Measurements from ENCODE around the gene LARGE1.

The LARGE1 gene

DNA sequence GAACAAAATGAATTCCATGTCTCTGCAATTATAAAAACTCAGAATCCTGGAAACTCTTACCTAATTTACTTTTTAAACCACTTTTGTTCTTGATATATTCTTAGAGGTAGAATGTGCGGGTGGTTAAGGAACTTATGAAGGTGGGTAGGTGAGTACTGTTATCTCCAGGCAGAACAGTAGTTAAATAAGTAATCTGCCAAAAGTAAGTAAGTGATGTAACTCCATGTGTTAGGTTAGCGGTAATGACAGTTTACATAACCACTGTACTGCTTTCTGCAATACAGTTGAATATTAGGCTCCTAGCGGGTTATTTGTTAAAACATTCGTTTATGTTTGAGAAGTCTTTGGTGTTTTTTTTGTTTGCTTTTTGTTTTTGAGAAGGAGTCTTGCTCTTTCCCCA lies 7.1 kb downstream of the LARGE1 start:
- Histone ChIP-seq H3K9me3 (ENCODE audit: insufficient read depth, low read depth, low read length) (no peaks in the 10 kb centered on the region), H3K27me3 (ENCODE audit: insufficient read depth, low read length) (no peaks in the 10 kb centered on the region), H3K4me3 (ENCODE audit: low read length) (no peak overlapping the region), H3K27ac (ENCODE audit: low read depth, low read length) (no peak overlapping the region), H3K9ac (ENCODE audit: low read depth, low read length) (no peak overlapping the region), H3K36me3 (ENCODE audit: insufficient read depth, low read length) (peaks cover 11% of the 10 kb centered on the region; the same call in 1 of the 2 replicates), H3K4me1 (ENCODE audit: insufficient read depth, low read length) (peaks cover 55% of the 10 kb centered on the region)
- WGBS, result 96% methylated on average over 4 of the region's 4 CpGs

DNA sequence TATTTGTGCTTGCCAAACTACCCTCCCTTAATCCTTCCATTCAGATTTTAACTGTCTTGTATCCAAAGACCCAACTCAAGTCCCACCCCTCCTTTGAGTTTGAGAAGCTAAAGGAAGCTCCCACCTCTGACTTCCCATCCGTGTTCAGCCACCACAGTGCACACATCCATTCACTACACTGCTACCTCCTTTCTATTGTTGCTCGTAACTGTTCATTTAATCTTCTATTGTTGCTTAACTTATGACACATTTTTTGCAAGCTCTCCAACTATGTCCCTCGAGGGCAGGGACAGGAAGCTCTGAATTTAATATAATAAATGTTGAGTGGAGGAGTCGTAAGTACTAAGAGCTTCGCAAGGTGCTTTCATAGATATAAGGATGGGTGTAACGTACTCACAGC lies 10.4 kb downstream of the LARGE1 start:
- Histone ChIP-seq H3K36me3 (ENCODE audit: insufficient read depth, low read length) (peaks cover 15% of the 10 kb centered on the region; the same call in 1 of the 2 replicates), H3K4me3 (ENCODE audit: low read length) (no peak overlapping the region), H3K27me3 (ENCODE audit: insufficient read depth, low read length) (no peaks in the 10 kb centered on the region), H3K27ac (ENCODE audit: low read depth, low read length) (no peak overlapping the region), H3K9me3 (ENCODE audit: insufficient read depth, low read depth, low read length) (no peaks in the 10 kb centered on the region), H3K9ac (ENCODE audit: low read depth, low read length) (no peak overlapping the region), H3K4me1 (ENCODE audit: insufficient read depth, low read length) (peaks cover 35% of the 10 kb centered on the region)
- 94% methylated on average over 6 of the region's 6 CpGs for WGBS

DNA sequence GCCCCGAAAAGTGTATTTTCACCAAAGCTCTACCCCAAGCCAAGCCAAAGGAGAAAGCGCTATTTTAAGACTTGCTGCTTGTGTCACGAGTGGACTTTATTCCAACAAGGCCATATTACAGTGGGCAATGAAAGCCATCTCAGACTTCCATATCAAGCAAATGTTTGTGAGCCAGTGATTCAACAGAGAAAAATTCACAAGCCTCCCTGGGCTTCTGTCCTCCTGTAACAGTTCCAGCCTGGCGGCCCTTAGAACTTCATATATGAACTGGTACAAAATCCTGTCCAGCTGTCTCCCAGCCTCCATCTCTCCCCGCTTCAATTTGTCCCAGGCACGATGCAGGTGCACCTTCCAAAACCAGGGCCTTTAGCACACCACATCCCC lies 11.2 kb downstream of the LARGE1 start:
- 97% methylated on average over 6 of the region's 6 CpGs for WGBS
- Histone ChIP-seq H3K27ac (ENCODE audit: low read depth, low read length) (no peak overlapping the region), H3K9me3 (ENCODE audit: insufficient read depth, low read depth, low read length) (no peaks in the 10 kb centered on the region), H3K27me3 (ENCODE audit: insufficient read depth, low read length) (no peaks in the 10 kb centered on the region), H3K36me3 (ENCODE audit: insufficient read depth, low read length) (peaks cover 15% of the 10 kb centered on the region; the same call in 1 of the 2 replicates), H3K9ac (ENCODE audit: low read depth, low read length) (no peak overlapping the region), H3K4me3 (ENCODE audit: low read length) (no peak overlapping the region), H3K4me1 (ENCODE audit: insufficient read depth, low read length) (peaks cover 28% of the 10 kb centered on the region)

DNA sequence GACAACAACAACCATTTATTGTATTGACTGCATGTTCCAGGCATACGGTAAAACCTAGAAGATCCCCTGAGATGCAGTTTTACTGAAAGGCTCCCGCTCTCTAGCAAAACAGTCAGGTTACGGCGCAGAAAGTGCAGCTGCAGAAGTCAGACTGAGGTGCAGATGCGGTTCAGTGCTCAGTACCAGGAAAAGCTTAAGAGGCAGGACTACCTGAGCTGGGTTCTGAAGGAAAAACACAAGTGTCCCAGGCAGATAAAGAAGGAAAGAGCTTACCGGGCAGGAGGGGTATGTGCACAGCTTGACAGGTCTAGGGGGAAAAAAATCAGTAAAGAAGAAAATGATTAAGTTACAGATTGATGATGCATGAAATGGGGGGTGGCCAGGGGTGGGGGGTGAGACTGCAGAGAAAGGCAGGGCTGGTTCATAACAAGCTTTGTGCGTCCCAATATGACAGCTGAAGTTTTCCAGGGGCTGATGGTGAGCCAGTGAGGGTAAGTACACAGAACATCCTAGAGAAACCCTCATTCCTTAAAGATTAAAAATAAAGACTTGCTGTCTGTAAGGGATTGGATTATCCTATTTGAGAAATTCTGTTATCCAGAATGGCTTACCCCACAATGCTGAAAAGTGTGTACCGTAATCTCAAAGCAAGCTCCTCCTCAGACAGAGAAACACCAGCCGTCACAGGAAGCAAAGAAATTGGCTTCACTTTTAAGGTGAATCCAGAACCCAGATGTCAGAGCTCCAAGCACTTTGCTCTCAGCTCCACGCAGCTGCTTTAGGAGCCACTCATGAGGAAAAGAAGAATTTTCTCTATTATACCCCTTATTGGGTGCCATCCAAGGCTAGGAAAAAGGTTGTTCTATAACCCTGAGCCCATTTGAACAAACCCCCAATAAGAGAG lies 11.9 kb downstream of the LARGE1 start:
- Histone ChIP-seq H3K36me3 (ENCODE audit: insufficient read depth, low read length) (peaks cover 15% of the 10 kb centered on the region; the same call in 1 of the 2 replicates), H3K4me3 (ENCODE audit: low read length) (no peak overlapping the region), H3K9me3 (ENCODE audit: insufficient read depth, low read depth, low read length) (no peaks in the 10 kb centered on the region), H3K27me3 (ENCODE audit: insufficient read depth, low read length) (no peaks in the 10 kb centered on the region), H3K9ac (ENCODE audit: low read depth, low read length) (no peak overlapping the region), H3K27ac (ENCODE audit: low read depth, low read length) (no peak overlapping the region), H3K4me1 (ENCODE audit: insufficient read depth, low read length) (peaks cover 24% of the 10 kb centered on the region)
- 95% methylated on average over 10 of the region's 10 CpGs for WGBS

DNA sequence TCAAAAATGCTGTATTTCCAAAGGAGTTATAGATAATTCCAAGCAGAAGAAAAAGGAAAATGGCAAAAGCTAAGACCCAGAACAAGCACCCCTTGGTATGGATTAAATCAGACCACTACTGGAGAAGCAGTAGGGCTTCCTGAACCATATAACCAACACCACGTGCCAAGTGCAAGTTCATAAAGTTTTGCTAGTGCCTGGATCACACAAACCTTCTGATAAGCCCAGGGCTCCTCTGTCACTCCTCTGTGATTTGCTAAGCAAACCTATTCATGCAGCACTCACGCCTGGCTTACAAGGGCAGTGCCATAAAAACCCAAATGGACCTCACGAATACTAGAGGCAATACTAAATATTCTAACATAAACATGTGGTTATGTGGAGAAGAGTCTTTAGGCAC lies 13.3 kb downstream of the LARGE1 start:
- Histone ChIP-seq H3K4me3 (ENCODE audit: low read length) (no peak overlapping the region), H3K27me3 (ENCODE audit: insufficient read depth, low read length) (no peaks in the 10 kb centered on the region), H3K4me1 (ENCODE audit: insufficient read depth, low read length) (peaks cover 24% of the 10 kb centered on the region), H3K36me3 (ENCODE audit: insufficient read depth, low read length) (peaks cover 13% of the 10 kb centered on the region; the same call in 1 of the 2 replicates), H3K9ac (ENCODE audit: low read depth, low read length) (no peak overlapping the region), H3K27ac (ENCODE audit: low read depth, low read length) (no peak overlapping the region), H3K9me3 (ENCODE audit: insufficient read depth, low read depth, low read length) (no peaks in the 10 kb centered on the region)
- WGBS, result 92% methylated on average over 2 of the region's 3 CpGs

DNA sequence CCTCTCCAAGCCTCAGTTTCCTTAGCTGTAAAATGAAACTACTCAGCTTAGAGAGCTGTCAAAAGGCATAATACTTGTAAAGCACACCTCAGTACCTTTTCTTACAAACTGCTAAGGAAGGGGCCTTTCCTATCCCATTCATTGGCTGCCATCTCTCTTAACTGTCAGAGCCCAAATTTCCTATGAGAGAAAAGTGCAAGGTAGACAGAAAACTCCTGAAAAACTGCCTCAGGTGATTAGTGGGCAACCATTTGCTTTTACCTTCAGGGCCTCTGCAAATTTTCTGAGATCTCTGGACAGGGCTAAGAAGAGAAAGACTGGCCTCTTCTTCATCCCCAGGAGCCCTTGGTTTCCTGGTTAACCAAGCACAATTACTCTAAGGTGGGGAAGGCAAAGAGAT lies 13.8 kb downstream of the LARGE1 start:
- H3K27me3 ChIP-seq (ENCODE audit: insufficient read depth, low read length), result no peaks in the 10 kb centered on the region
- H3K4me3 ChIP-seq (ENCODE audit: low read length), result no peak overlapping the region
- H3K9me3 ChIP-seq (ENCODE audit: insufficient read depth, low read depth, low read length), result no peaks in the 10 kb centered on the region
- H3K9ac ChIP-seq (ENCODE audit: low read depth, low read length), result no peak overlapping the region
- H3K36me3 ChIP-seq (ENCODE audit: insufficient read depth, low read length), result peaks cover 13% of the 10 kb centered on the region; the same call in 1 of the 2 replicates
- no peak overlapping the region for H3K27ac ChIP-seq (ENCODE audit: low read depth, low read length)
- peaks cover 20% of the 10 kb centered on the region for H3K4me1 ChIP-seq (ENCODE audit: insufficient read depth, low read length)

DNA sequence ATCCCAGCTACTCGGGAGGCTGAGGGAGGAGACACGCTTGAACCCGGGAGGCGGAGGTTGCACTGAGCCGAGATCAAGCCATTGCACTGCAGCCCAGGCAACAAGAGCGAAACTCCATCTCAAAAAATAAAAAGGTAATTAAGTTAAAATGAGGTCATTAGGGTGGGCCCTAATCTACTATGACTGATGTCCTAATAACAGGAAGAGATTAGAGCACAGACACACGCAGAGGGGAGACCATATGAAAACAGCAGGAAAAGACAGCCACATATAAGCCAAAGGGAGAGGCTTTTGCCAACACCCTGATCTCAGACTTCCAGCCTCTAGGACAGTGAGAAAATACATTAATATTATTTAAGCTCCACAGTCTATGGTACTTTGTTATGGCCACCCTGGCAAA lies 17.3 kb downstream of the LARGE1 start:
- Histone ChIP-seq H3K4me1 (ENCODE audit: insufficient read depth, low read length) (peaks cover 38% of the 10 kb centered on the region), H3K9me3 (ENCODE audit: insufficient read depth, low read depth, low read length) (no peaks in the 10 kb centered on the region), H3K4me3 (ENCODE audit: low read length) (no peak overlapping the region), H3K36me3 (ENCODE audit: insufficient read depth, low read length) (0 out of 2 replicates have a peak, but pooled peaks cover 1% of the 10 kb centered on the region), H3K27ac (ENCODE audit: low read depth, low read length) (no peak overlapping the region), H3K27me3 (ENCODE audit: insufficient read depth, low read length) (no peaks in the 10 kb centered on the region), H3K9ac (ENCODE audit: low read depth, low read length) (no peak overlapping the region)
- 93% methylated on average over 7 of the region's 7 CpGs for WGBS

DNA sequence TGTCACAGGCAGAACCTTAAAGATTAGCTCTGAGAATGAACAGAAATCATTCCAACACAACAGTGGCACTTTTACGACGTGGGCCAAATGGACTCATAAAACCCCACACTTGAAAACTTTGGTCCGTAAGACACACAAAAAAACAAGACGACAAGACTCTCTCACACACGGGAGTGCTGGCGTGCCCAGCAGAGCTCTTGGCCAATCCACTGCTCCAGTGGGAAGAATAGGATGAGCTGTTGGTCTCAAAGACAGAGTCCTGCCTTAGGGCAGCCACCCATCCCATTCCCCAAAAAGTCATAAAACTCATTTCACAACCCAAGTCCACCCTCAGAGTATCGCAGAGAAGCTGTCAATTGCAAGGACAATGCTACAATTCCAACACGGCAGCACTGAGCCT lies 18.2 kb downstream of the LARGE1 start:
- Histone ChIP-seq H3K4me3 (ENCODE audit: low read length) (no peak overlapping the region), H3K36me3 (ENCODE audit: insufficient read depth, low read length) (no peaks in the 10 kb centered on the region), H3K4me1 (ENCODE audit: insufficient read depth, low read length) (peaks cover 47% of the 10 kb centered on the region), H3K9ac (ENCODE audit: low read depth, low read length) (no peak overlapping the region), H3K27ac (ENCODE audit: low read depth, low read length) (no peak overlapping the region), H3K27me3 (ENCODE audit: insufficient read depth, low read length) (no peaks in the 10 kb centered on the region), H3K9me3 (ENCODE audit: insufficient read depth, low read depth, low read length) (no peaks in the 10 kb centered on the region)
- 95% methylated on average over 8 of the region's 8 CpGs for WGBS

DNA sequence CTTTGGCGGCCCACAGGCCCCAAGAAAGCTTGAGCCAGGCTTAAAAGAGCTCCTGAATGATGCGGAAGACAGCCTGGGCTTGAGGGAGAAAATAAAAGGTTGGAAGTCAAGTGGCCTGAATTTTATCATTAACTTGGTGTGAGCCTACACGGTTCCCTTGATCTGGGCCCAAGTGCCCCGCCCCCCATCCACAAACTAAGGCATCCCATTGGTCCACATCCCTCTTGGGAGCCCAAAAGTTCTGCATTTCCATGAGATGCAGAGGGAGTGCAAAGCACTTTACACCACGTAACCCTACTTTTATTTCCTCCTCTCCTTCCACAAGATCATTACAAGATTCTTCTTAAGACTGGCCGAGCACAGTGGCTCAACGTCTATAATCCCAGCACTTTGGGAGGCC lies 22.2 kb downstream of the LARGE1 start:
- H3K4me1 ChIP-seq (ENCODE audit: insufficient read depth, low read length), result peaks cover 79% of the 10 kb centered on the region
- H3K27ac ChIP-seq (ENCODE audit: low read depth, low read length), result peak overlapping the region; percentile 95

DNA sequence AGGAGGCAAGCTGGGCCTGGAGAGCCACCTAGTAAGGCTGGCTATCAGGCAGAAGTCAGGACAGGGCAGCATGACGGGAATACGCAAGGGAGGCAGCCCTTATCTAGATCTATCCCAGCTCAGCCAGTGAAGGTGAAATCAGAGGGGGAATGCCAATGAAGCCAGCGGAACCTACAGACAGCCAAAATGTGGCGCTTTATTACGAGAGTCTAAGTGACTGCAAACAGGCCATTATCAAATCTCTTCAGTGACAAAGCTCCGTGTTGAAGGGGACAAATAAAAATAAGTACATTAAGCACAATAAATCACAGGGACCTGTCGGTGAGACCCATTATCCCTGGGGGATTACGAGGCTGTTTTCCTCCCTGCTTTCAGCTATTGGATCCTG lies 22.8 kb downstream of the LARGE1 start:
- H3K9ac ChIP-seq (ENCODE audit: low read depth, low read length), result peak overlapping the region; percentile 54

More for the DNA sequence above, 22.2 kb downstream of the LARGE1 start:
- 56% methylated on average over 7 of the region's 7 CpGs for WGBS
- Histone ChIP-seq H3K4me3 (ENCODE audit: low read length) (no peak overlapping the region), H3K36me3 (ENCODE audit: insufficient read depth, low read length) (no peaks in the 10 kb centered on the region), H3K9me3 (ENCODE audit: insufficient read depth, low read depth, low read length) (no peaks in the 10 kb centered on the region; the same call in 1 of the 2 replicates), H3K27me3 (ENCODE audit: insufficient read depth, low read length) (no peaks in the 10 kb centered on the region), H3K9ac (ENCODE audit: low read depth, low read length) (peak overlapping the region; percentile 54; the same call in 1 of the 2 replicates)

DNA sequence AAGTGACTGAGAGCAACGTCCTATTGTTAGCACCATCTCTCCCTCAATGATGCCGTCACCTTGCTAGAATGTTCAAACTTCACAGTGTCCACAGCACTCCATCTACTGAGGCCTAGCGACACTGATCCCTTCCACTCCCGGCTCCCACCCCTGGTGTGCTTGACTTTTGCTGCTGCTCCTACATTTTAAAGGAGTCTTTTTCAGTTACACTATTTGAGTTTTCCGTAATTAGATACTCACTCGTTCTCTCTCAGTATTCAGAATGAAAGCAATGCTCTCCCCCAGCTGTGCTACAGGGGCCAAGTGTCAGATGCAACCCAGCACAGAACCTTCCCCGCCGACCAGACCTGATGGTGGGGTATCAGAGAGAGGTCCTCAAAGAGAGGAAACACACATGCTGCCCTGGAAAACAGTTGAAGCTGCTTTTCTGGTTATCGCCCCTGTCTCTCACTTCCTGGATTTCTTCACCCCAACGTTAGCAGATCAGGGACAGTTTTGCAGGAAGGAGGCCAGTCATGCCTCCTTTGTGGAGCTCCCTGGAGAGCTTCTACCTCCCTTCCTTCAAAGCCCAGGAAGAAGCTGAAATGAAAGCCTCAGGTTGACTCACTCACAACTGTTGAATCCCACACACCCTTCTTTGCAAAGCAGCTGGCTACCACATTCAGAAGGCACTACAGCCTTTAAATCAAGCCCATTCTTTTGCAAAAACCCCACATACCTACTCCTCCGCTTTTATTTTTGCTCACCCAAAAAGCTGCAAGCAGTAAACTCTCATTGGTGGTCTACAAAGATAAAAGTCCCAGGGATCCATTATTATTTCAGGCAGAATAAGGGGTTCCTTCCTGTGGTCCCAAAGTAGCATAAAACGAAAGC lies 23.5 kb downstream of the LARGE1 start:
- Histone ChIP-seq H3K9ac (ENCODE audit: low read depth, low read length) (peak overlapping the region; percentile 54), H3K4me1 (ENCODE audit: insufficient read depth, low read length) (peaks cover 84% of the 10 kb centered on the region), H3K27ac (ENCODE audit: low read depth, low read length) (peak overlapping the region; percentile 95), H3K36me3 (ENCODE audit: insufficient read depth, low read length) (no peaks in the 10 kb centered on the region), H3K9me3 (ENCODE audit: insufficient read depth, low read depth, low read length) (no peaks in the 10 kb centered on the region; the same call in 1 of the 2 replicates), H3K4me3 (ENCODE audit: low read length) (peak overlapping the region; percentile 13; the same call in 1 of the 2 replicates), H3K27me3 (ENCODE audit: insufficient read depth, low read length) (no peaks in the 10 kb centered on the region)
- 45% methylated on average over 12 of the region's 12 CpGs for WGBS

More for the DNA sequence above, 22.8 kb downstream of the LARGE1 start:
- Histone ChIP-seq H3K27me3 (ENCODE audit: insufficient read depth, low read length) (no peaks in the 10 kb centered on the region), H3K9me3 (ENCODE audit: insufficient read depth, low read depth, low read length) (no peaks in the 10 kb centered on the region; the same call in 1 of the 2 replicates), H3K36me3 (ENCODE audit: insufficient read depth, low read length) (no peaks in the 10 kb centered on the region), H3K27ac (ENCODE audit: low read depth, low read length) (peak overlapping the region; percentile 95), H3K4me1 (ENCODE audit: insufficient read depth, low read length) (peaks cover 82% of the 10 kb centered on the region), H3K4me3 (ENCODE audit: low read length) (peak overlapping the region; percentile 8; the same call in 1 of the 2 replicates)
- WGBS, result 24% methylated on average over 8 of the region's 8 CpGs
